H1 (cell line): Measurements from ENCODE around the gene CDKN2C. TPM values are rescaled to one million over a fixed set of nuclear protein-coding genes. Genes with fewer than 3 reads are reported as not detected.

ENCODE experiments used
- ASH2L ChIP-seq: fragments of 200-600, 300-600 bp; sonication (generic); IDR thresholded peaks from one replicate; pipeline ENCODE4 v1.7.1; 2017; ENCODE audit warnings: low read length
- CBX8 ChIP-seq: fragments of 300-800, 300-1000 bp; sonication (generic); IDR thresholded peaks from 2 replicates; pipeline ENCODE4 v1.7.1; 2016; ENCODE audit warnings: low read depth, low read length, borderline replicate concordance
- CEBPB ChIP-seq: IDR thresholded peaks from 2 replicates; pipeline ENCODE4 v1.6.1; 2012; ENCODE audit warnings: low read depth, low read length
- CHD1 ChIP-seq: IDR thresholded peaks from 2 replicates; pipeline ENCODE4 v1.6.1; 2012; ENCODE audit warnings: low read depth, low read length, improper control_type of control experiment
- CHD7 ChIP-seq: fragments of 300-600 bp; sonication (generic); IDR thresholded peaks from 2 replicates; pipeline ENCODE4 v1.7.1; 2012; ENCODE audit warnings: low read length, moderate library complexity, mild to moderate bottlenecking, inconsistent platforms; ENCODE audit not compliant: insufficient replicate concordance
- EGR1 ChIP-seq: IDR thresholded peaks from 2 replicates; pipeline ENCODE4 v1.6.1; 2011; ENCODE audit warnings: low read depth, low read length, borderline replicate concordance
- EZH2 ChIP-seq: fragments of 200-600 bp; sonication (generic); IDR thresholded peaks from 2 replicates; pipeline ENCODE4 v1.7.1; 2012; ENCODE audit warnings: low read depth, mild to moderate bottlenecking, moderate library complexity, low read length, inconsistent platforms; ENCODE audit not compliant: severe bottlenecking
- JUN ChIP-seq: IDR thresholded peaks from 2 replicates; pipeline ENCODE4 v1.6.1; 2011; ENCODE audit warnings: low read depth, mild to moderate bottlenecking, improper control_type of control experiment, low read length
- KDM5A ChIP-seq: fragments of 200-600 bp; IDR thresholded peaks from 2 replicates; pipeline ENCODE4 v1.7.1; 2012; ENCODE audit warnings: mild to moderate bottlenecking, low read length, inconsistent platforms, mixed read lengths
- RXRA ChIP-seq: IDR thresholded peaks from 2 replicates; pipeline ENCODE4 v1.6.1; 2011; ENCODE audit warnings: low read depth, mild to moderate bottlenecking, low read length, moderate library complexity; ENCODE audit not compliant: insufficient read depth
- TBP ChIP-seq: IDR thresholded peaks from 2 replicates; pipeline ENCODE4 v1.6.1; 2011; ENCODE audit warnings: low read depth, low read length, improper control_type of control experiment
- polyA plus RNA-seq, 7 experiments: library from polyadenylated mRNA; depleted of rRNA in 3 of 7; stranded (reverse) in 5 of 7; unstranded in 2 of 7; fragments of >200 nt in 5 of 7; fragments of 200-250 nt in 2 of 7; gene quantifications; 1 replicate in 5 of 7; 2 replicates in 1 of 7; 4 replicates in 1 of 7; pipeline versions ENCODE4 v1.2.1 to v1.2.3, GENCODE V29; 2011 to 2013; ENCODE audit warnings: missing spikeins in 2 of 7, mixed read lengths in 2 of 7
- total RNA-seq: library from RNA; stranded (reverse); fragmentation: NEBNext Ultra II Directional; extraction: Animal tissue kit (Norgen Biotek cat#: 25700); gene quantifications from 2 replicates; pipeline ENCODE4 v1.2.1, GENCODE V29; 2021

CDKN2C gene
- total and polyA plus RNA-seq, 2 of the 8 experiments (the other 6 are each of a cell fraction or from before 2014, with no cell fraction given), result not detected

GRCh38 chr1:50968158-50968820 lies 1.8 kb upstream of the CDKN2C start (continued):
- TF ChIP-seq CHD7, result no peak
- TF ChIP-seq CEBPB, result no peak
- peak; percentile 83 for TF ChIP-seq ASH2L
- TF ChIP-seq JUN, result no peak
- peak; percentile 34 for TF ChIP-seq TBP
- no peak for TF ChIP-seq CHD1
- no peak for TF ChIP-seq EZH2
- no peak for TF ChIP-seq RXRA
- TF ChIP-seq EGR1, result peak; percentile 66; the same call in 1 of the 2 replicates
- TF ChIP-seq CBX8, result no peak
- no peak for TF ChIP-seq KDM5A
